ENCODE measurements around the gene ZNF286A.
"Not testable (repeated sequence)": the region's sequence is repeated elsewhere in the genome, so short reads cannot be mapped to it uniquely, and the experiment has no call there.

ZNF286A gene

DNA sequence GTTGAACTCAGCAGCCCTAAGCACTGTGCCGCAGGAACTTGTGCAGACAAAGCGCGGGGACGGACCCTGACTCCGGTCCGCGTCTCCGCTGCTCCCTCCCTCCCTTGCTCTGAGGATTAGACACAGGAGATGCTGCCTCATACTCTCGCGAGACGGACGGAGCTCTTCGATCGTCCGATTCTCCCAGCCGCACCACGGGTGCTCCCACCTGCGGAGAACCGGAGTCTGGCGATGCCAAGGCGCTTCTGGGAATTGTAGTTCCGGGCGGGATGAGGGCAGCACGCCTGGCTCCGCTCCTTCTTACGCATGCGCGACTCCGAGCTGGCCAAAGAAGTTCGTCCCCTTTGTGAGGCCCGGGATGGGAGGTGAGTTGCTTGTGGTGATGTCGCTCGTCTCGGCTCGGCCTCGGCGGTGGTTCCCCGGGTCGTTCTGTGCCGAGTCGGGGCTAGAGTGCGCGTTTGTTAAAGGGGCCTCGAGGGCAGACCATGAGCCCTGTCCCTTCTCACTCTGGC lies at the start of gene ZNF286A:
Gene ZNF286A (plus strand): TSS at position 340 of the 512 bp plus-strand sequence. CDS start 578 bp downstream, outside the sequence.
- DNase-seq (ENCODE audit: low read depth in 3 of 3), result peak; percentile 87 to 93 (median 89)

DNA sequence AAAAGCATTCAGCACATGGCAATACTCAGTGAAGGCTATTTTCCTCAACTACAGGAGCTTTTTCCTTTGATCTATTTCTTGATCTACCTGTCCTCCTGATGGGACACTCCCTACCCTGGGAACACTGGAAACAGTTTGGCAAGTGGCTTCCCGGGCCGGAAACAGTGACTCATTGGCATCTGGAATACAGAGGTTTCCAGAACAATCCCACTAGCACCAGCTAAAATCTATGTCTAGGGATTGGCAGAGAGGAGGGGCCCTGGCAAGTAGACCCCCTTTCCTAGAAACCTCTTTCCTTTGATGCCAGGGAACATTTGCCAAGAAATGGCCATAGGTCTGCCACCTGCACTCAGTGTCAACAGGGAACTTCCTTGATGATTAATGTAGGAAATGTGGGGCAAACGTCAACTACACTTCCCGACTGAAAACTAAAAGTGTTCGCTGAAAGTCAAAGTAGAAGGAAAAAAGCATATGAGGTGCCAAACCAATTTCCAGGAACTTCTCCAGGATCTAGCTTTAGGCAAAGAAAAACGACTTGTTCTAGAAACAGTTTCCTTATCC lies 49.6 kb upstream of the ZNF286A start:
- no peak for DNase-seq (ENCODE audit: low read depth in 3 of 3)

DNA sequence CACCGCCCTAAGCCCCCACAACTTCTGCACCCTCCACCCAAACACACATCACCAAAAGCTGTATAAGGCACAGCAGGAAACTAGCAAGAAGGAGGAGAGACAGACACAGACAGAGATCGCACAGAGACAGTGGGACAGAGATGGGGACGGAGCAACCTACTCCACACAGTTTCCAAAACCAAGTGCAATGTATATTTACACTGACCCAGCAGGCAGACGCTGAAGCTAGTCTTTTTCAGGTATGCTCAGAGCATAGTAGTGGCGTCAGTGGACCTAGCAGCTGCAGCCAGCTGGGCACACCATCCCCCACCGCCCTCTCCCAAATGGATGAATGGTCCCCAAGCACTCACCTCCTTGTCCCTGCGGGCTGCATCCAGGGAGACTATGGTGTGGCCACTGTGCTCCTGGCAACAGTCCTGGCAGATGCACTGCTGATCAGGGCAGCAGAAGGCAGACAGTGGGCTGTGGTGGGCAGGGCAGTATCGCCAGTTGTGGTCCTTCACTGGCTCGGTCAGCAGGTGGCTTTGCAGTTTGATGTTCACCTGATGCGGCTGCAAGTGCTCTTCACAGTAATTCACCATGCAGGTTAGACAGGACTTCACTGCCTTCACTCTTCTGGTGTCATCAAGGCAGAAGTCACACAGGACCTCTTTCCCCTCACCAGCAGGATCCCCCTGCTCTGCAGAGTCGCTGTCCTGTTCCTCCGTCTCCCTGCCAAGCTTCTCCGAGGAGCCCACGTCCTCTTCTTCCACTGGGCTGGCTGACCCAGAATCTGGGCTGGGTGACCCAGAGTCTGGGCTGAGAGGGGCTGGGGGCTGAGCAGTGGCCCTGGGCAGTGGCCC lies 48.6 kb upstream of the ZNF286A start:
- no peak for DNase-seq (ENCODE audit: low read depth in 3 of 3)

- DNase-seq (ENCODE audit: low read depth in 3 of 3), result no peak
These were observed 47.9 kb upstream of the ZNF286A start for GRCh38 chr17:15651583-15652110.

GRCh38 chr17:15652960-15653359 lies 46.6 kb upstream of the ZNF286A start:
- DNase-seq (ENCODE audit: low read depth in 3 of 3), result no peak

- not testable (repeated sequence) for DNase-seq (ENCODE audit: low read depth in 3 of 3)
These were observed 45.2 kb upstream of the ZNF286A start for GRCh38 chr17:15654401-15654800.

DNA sequence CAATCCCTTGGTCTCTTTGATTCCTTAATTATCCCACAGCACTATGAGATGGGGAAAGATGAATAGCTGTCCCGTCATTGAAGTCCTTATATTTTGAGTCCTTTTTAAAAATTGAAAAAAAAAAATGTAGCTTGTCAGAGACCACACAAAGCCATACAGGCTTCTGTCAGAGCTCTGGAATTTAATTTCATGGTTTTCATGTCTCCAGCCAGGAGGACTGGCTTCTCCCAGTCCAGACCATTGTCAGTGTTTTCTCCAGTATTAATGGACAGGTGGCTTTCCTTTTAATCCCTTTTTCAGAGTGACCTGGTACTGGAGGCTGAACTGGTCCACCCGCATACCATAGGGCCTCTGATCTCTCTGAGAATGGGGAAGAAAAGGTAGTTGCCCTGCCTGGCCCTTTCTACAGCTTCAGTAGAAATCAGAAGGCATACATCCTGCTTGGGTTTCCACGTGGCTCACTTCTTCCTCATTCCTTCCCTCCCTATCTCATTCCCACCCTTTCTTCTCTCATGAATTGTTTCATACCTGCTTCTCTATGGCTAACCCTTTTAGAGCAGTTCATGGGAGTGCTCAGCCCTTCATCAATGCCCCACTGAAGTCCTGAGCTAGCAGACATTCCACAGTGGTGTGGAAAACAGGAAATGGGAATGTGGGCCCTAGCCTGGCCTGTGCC lies 44.5 kb upstream of the ZNF286A start:
- no peak for DNase-seq (ENCODE audit: low read depth in 3 of 3)

DNA sequence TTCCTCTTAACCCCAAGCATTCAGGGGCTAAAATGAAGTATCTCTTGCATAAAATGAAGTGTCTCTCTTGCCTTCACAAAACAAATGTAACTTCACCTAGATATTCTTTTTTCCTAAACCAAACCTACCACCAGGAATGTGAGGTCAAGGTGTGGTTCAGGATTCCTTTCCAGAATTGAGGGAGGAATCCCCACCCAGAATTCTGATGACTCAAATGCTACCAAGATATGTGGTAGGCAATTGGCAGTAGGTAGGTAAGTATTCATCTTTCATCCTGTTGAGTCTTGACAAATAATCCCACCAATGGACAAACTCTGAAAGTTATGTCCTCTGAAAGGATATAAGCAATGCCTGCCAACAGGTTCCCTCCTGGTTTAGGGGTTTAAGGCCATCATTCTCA lies 41.7 kb upstream of the ZNF286A start:
- no peak for DNase-seq (ENCODE audit: low read depth in 3 of 3)

GRCh38 chr17:15658296-15658695 lies 41.3 kb upstream of the ZNF286A start:
- no peak for DNase-seq (ENCODE audit: low read depth in 3 of 3)

DNA sequence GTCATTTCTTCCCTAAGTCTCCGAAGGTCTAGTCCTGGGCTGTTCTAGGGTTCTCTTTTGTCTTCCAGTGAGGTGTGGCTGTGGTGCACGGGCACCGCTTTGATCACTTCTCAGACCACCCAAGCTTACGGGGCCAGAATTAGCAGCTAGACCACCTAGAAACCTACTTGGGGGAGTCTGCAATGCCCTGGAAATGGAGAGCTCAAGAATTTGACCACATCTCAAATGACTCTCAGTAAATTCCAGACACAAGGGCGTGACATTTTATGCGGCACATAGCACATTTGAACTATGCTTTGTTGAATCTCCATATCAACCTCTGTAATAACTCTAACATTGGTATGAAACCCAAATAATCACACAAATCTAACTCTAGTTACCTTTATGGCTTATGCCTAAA lies 40.3 kb upstream of the ZNF286A start:
- DNase-seq (ENCODE audit: low read depth in 3 of 3), result no peak

GRCh38 chr17:15659663-15660062 lies 39.9 kb upstream of the ZNF286A start:
- no peak for DNase-seq (ENCODE audit: low read depth in 3 of 3)

- DNase-seq (ENCODE audit: low read depth in 3 of 3), result no peak
These were observed 39.5 kb upstream of the ZNF286A start for GRCh38 chr17:15660077-15660476.

DNA sequence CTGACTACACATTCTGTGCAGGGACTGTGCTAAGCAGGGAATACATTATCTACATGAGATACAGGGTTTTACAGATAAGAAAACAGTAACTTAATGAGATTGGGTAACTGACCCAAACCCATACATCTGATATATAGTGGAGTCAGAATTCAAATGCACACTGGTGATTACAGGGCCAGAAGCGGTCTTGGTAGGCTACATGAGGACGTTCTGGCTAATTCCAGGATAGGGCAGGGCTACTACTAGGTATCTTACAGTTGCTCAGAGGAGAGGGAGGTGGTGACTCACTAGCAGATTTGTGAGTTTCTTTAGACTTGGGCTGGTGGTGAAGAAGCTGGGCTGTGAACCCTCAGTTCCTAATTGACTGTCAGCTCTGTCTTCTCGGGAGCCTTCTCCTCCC lies 36.9 kb upstream of the ZNF286A start:
- DNase-seq (ENCODE audit: low read depth in 3 of 3), result no peak

DNA sequence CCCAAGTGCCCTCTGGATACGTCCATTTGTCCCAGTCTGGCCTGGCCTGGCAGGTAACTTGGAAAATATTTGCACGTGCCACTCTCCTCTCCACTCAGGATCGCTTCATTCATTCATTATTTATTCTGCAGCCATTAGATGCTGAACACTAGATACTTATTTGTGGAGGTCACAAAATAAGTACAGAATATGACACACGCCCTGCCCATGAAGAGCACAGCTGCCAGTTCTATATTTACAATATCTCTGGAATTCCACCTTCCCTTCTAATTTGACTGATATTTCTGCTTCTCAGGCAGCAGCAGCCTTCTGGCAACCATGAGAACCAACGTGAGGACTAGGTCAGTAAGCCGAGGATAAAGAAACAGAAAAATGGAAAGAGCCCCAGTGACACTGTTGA lies 36.4 kb upstream of the ZNF286A start:
- DNase-seq (ENCODE audit: low read depth in 3 of 3), result no peak

GRCh38 chr17:15663691-15664090 lies 35.9 kb upstream of the ZNF286A start:
- no peak for DNase-seq (ENCODE audit: low read depth in 3 of 3)

GRCh38 chr17:15669526-15669925 lies 30.0 kb upstream of the ZNF286A start:
- not testable (repeated sequence) for DNase-seq (ENCODE audit: low read depth in 3 of 3)

- DNase-seq (ENCODE audit: low read depth in 3 of 3), result not testable (repeated sequence)
These were observed 24.9 kb upstream of the ZNF286A start for GRCh38 chr17:15674640-15675039.

DNA sequence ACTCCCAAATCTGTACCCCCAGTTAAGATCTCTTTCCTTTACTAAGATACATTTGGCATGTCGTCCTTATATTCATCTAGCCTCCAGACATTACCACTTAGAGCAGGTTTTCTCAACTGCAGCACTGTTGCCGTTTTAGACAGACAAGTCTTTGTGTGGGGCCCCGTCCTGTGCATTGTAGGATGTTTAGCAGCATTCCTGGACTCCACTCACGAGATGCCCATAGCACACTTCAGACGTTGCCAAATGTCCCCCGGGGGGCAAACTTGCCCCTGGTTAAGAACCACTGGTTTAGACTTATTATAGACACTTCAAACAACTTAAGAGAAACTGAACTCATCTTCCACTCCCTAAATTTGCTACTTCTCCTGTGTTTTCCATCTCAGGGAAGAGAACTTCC lies 23.6 kb upstream of the ZNF286A start:
- not testable (repeated sequence) for DNase-seq (ENCODE audit: low read depth in 3 of 3)

DNA sequence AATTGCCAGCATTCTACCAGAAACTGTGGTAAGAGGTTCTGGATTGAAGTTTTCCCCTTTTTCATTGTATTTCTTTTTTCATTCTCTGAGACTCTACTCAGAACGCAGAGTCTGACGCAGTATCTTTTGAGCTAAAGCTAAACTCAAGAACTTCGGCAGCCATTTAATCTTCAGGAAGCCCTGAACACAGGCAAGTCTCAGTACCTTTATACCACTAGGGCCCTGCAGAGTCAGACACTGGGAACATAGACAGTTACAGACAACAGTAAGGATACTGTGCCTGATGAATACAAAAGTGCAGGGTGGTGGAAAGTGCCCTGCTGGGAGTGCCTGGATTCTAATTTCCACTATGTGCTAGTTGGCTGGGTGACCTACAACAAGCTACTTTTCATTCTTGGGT lies 16.4 kb upstream of the ZNF286A start:
- DNase-seq (ENCODE audit: low read depth in 3 of 3), result not testable (repeated sequence)

GRCh38 chr17:15683824-15684478 lies 15.6 kb upstream of the ZNF286A start, which contains the start of gene TRIM16:
TRIM16 (minus strand) TSS chr17:15684311; CDS start chr17:15651609, 32,702 bp downstream.
- peak; percentile 63 to 67 (median 67) for DNase-seq (ENCODE audit: low read depth in 3 of 3)

GRCh38 chr17:15687494-15687893 lies 12.1 kb upstream of the ZNF286A start:
- not testable (repeated sequence) for DNase-seq (ENCODE audit: low read depth in 3 of 3)

- not testable (repeated sequence) for DNase-seq (ENCODE audit: low read depth in 3 of 3)
These were observed 585 bp upstream of the ZNF286A start for GRCh38 chr17:15698967-15699366.

Measured in stimulated activated CD4-positive, alpha-beta T cell treated with anti-CD3 and anti-CD28 coated beads, TNF-alpha, amount 100 ng/mL, for 4 hours (primary cell).